CD4-positive, alpha-beta T cell treated with Interferon gamma for 1 hour (primary cell): ENCODE results near the gene TOMM70.
"Not testable (repeated sequence)": the region's sequence is repeated elsewhere in the genome, so short reads cannot be mapped to it uniquely, and the experiment has no call there.

ENCODE experiments used
- DNase-seq: peaks from one replicate; pipeline ENCODE4 v3.0.0-alpha.2; 2020

TOMM70 gene

GRCh38 chr3:100361897-100362296 lies 39.0 kb downstream of the TOMM70 start:
- no peak for DNase-seq

- DNase-seq, result no peak
These were observed 40.0 kb downstream of the TOMM70 start for GRCh38 chr3:100360757-100361496.

DNA sequence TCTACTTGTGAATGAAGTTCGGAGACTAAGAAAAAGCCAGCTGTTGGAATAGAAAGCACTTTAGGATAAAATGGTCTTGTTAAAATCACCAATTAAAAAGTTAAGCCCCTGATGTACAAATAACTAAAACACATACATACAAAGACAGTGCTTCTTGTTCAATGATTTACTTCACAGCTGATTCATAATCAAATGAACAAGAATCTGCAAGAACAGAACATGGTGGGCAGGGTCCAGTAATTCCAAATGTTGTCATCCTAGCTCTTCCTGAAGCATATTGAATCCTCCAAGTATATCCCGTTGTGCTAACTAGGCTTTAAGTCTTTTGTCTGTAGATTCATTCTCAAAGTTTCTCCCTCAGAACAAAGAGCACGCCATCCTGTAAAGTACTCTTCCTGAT lies 41.9 kb downstream of the TOMM70 start:
- DNase-seq, result no peak

DNA sequence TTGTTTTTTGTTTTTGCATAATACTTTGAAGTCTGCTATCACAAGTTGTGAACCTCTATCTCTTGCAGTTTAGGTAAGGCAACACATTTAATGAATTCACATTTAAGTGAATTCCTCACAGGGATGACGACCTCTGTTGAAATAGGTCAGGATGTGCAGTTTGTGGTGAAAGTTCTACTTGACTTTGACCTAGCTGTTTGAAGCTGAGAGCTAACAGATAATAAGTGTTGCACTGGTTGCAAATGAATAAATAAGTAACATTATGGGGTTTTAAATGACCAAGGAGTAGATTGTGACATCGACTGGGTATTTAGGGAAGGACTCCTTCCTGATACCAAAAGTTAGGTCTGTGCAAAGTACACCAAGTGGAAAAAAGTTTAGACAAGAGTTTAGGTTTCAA lies 42.5 kb downstream of the TOMM70 start:
- DNase-seq, result no peak

DNA sequence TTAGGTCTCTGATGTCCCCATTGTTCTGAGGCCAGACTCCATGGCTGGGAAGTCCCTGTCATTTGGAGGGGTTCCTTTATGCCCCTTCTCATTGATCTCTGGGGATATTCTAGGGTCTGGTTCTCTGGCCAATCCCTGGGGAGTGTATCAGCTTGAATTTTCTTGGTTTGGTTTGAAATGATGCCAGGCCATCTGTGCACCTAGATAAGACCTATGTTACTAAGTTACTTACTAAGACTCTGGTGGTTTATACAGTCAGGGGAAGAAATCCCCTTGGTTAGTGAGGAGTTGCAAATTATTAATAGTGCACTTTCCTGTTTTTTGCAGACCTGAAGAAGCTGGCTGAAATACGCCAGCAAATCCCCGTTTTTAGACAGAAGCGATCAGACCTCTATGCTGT lies 46.0 kb downstream of the TOMM70 start:
- DNase-seq, result no peak

- no peak for DNase-seq
These were observed 48.3 kb downstream of the TOMM70 start for GRCh38 chr3:100352296-100353231.

DNA sequence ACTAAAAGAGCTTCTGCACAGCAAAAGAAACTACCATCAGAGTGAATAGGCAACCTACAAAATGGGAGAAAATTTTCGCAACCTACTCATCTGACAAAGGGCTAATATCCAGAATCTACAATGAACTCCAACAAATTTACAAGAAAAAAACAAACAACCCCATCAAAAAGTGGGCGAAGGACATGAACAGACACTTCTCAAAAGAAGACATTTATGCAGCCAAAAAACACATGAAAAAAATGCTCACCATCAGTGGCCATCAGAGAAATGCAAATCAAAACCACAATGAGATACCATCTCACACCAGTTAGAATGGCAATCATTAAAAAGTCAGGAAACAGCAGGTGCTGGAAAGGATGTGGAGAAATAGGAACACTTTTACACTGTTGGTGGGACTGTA lies 49.1 kb downstream of the TOMM70 start:
- not testable (repeated sequence) for DNase-seq

- DNase-seq, result no peak
These were observed 52.2 kb downstream of the TOMM70 start for GRCh38 chr3:100348727-100349126.

- DNase-seq, result no peak
These were observed 60.4 kb downstream of the TOMM70 start for GRCh38 chr3:100340527-100340926.

- no peak for DNase-seq
These were observed 61.1 kb downstream of the TOMM70 start for GRCh38 chr3:100339786-100340185.

- DNase-seq, result no peak
These were observed 62.0 kb downstream of the TOMM70 start for GRCh38 chr3:100338911-100339310.

- not testable (repeated sequence) for DNase-seq
These were observed 64.7 kb downstream of the TOMM70 start for GRCh38 chr3:100336229-100336628.

GRCh38 chr3:100335434-100335833 lies 65.5 kb downstream of the TOMM70 start:
- DNase-seq, result peak; percentile 25

DNA sequence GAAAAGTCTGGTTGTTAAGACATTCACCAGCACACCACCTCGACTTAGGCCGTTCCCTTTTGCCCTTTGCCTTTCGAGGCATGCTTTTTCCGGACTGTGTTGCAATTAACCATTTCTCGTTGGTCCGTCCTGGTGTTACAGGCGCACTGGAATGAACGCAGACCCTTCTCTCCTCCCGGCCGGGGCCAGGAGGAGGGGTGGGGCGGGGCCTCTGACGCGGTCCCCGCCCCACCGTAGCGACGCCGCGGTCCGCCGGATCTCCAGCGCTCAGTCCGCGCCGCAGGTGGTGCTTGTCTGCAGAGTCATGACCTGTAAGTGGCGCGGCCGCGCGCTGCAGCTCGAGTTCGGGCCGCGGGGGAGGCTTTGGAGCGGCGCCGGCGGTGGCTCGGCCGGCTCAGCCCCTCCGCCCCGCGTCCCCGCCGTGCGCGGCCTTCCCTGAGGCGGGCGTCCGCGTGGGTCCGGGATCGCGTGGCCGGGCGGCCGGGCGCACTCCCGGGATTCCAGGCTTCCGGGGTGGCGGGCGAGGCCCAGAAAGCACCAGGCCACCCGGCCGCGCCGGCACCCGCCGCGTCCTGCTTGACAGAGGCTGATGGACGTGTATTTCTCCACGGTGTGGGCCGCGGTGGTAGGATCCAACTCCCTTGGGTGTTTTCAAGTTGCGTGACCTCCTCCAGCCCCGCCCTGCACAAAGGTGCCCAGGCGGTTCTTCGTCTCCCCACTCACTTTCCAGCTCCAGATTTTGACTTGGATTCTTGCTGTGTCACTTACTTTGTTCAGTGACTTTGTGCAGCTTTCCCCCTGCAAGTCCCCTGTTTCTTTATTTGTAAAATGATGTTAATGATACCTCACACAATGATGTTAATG lies 66.2 kb downstream of the TOMM70 start, which contains the start of gene NIT2:
NIT2 (plus strand) TSS at position 270 of the 864 bp plus-strand sequence; CDS start at position 305, 35 bp downstream.
- peak; percentile 76 for DNase-seq

DNA sequence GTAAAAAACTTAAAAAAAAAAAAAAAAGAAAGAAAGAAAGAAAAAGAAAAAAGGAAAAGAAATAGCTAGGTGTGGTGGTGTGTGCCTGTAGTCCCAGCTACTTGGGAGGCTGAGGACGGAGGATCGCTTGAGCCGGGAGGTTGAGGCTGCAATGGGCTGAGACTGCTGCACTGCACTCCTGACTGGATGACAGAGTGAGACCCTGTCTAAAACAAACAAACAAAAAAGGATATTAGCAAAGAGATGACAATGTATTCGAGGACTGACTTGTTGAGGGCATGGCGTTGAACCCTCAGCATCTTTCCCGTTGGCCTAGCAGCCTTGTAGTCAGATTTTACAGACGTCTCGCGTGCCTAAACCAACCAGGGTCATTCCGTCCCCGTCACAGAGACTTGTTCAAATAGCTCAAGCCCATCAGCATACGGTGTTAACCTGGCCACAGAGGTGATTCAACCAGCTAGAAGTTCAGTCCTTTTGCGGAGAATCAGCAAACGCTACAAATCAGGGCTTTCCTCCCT lies 66.9 kb downstream of the TOMM70 start:
- DNase-seq, result no peak

DNA sequence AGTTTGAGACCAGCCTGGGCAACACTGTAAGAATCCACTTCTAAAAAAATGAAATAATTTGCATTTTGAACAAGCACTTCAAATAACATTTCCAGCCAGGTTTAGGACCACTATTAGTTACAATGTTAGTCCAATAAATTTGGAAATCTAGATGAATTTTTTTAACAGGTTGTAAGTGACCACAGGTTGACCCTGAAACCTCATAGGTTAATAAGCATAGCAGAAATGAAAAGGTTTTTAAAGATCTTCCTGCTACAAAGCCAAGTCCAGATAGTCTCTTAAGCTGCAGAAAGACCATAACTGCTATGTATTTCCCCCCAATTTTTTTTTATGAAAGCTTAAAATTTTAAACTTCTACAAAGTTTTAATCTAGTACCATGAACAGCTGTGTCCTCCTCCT lies 67.8 kb downstream of the TOMM70 start:
- DNase-seq, result no peak

GRCh38 chr3:100331660-100332059 lies 69.2 kb downstream of the TOMM70 start:
- DNase-seq, result no peak

DNA sequence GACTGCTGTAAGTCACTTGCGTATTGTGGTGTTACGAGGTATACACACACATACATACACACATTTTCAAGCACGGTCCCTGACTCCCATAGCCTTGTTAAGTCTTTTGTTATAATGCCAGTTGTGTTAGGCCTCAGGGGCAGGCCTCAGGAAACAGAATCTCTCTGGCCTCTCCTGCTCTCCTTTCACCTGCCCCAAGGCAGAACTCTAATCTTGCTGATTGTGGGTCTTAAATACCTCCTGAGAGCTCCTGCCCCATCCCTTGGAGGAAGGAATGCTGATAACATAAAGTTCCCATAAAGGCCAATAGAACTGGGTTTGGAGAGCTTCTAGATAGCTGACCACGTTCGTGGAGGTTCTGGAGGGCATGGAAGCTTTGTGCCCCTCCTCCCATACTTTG lies 70.2 kb downstream of the TOMM70 start:
- DNase-seq, result no peak

DNA sequence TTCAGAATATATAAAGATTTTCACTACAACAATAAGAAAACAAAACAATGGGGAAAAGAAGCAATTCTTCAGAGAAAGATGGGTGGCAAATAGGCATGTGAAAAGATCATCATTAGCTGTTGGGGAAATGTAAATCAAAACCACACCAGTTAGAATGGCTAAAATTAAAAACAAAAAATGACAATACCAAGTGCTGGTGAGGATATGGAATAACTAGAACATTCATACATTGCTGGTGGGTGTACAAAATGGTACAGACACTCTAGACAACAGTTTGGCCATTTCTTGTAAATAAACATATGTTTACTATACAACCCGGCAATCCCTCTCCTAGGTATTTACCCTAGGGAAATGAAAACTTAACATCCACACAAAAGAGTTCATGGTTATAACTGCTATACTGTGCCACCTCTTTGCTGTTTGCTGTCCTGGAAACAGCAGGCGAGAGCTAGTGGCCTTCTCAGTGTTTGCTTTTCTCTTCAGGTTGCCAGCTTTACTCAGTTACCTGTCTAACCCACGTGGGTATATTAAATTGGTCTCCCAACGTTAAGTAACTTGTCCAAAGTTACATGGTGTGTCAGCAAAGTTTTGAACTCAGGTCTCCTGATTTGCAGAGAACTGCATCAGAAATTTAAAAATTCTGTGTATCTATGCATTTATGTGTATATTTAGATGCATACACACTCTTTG lies 70.9 kb downstream of the TOMM70 start:
- DNase-seq, result no peak

- DNase-seq, result not testable (repeated sequence)
These were observed 73.5 kb downstream of the TOMM70 start for GRCh38 chr3:100327377-100327776.

DNA sequence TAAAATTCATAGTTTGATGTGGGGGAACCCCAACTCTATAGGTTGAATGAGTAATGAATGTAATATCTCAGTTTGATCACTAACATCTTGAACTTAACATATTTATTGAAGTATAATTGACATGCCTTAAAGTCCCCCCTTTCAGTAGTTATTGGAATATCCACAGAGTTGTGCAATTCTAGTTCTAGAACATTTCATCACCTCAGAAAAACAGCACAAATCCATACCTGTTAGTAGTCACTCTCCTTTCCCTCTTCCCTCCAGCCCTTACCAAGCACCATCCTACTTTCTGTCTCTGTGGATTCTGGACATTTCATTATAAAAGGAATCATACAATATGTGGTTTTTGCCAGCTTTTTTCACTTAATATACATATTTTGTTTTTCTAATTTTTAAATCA lies 75.1 kb downstream of the TOMM70 start:
- no peak for DNase-seq

- no peak for DNase-seq
These were observed 76.8 kb downstream of the TOMM70 start for GRCh38 chr3:100324044-100324443.
